IMR-90 (cell line): Measurements from ENCODE around the gene NOL4L.

Source experiments
- BHLHE40 ChIP-seq: fragments of 150-350 bp; IDR thresholded peaks from 2 replicates; pipeline ENCODE4 v1.6.1; 2016; ENCODE audit warnings: mild to moderate bottlenecking, low read depth, low read length
- CEBPB ChIP-seq: IDR thresholded peaks from 2 replicates; pipeline ENCODE4 v1.6.1; 2012; ENCODE audit warnings: low read depth, low read length, improper control_type of control experiment
- CHD1 ChIP-seq: IDR thresholded peaks from 2 replicates; pipeline ENCODE4 v1.6.1; 2012; ENCODE audit warnings: low read depth, low read length, improper control_type of control experiment
- CTCF ChIP-seq: conservative IDR thresholded peaks from 2 replicates; pipeline ENCODE4 v1.5.1; 2012; ENCODE audit warnings: mild to moderate bottlenecking, low read depth, low read length, improper control_type of control experiment
- ELK1 ChIP-seq: fragments of 150-350 bp; IDR thresholded peaks from 2 replicates; pipeline ENCODE4 v1.6.1; 2016; ENCODE audit warnings: low read depth, mild to moderate bottlenecking, low read length, moderate library complexity, borderline replicate concordance
- MAFK ChIP-seq: IDR thresholded peaks from 2 replicates; pipeline ENCODE4 v1.6.1; 2012; ENCODE audit warnings: low read depth, low read length, improper control_type of control experiment
- POLR2A ChIP-seq: IDR thresholded peaks from 2 replicates; pipeline ENCODE4 v1.6.1; 2012; ENCODE audit warnings: mild to moderate bottlenecking, low read depth, low read length
- RAD21 ChIP-seq: IDR thresholded peaks from 2 replicates; pipeline ENCODE4 v1.6.1; 2012; ENCODE audit warnings: low read length, improper control_type of control experiment
- RCOR1 ChIP-seq: IDR thresholded peaks from 2 replicates; pipeline ENCODE4 v1.6.1; 2012; ENCODE audit warnings: mild to moderate bottlenecking, low read length, improper control_type of control experiment; ENCODE audit not compliant: insufficient replicate concordance
- RFX5 ChIP-seq: IDR thresholded peaks from 2 replicates; pipeline ENCODE4 v1.8.0; 2012; ENCODE audit warnings: low read depth, mild to moderate bottlenecking, low read length, moderate library complexity
- SMC3 ChIP-seq: fragments of 150-350 bp; IDR thresholded peaks from 2 replicates; pipeline ENCODE4 v1.6.1; 2016; ENCODE audit warnings: low read depth, mild to moderate bottlenecking, antibody characterized with exemption, low read length, moderate library complexity
- USF2 ChIP-seq: fragments of 150-350 bp; IDR thresholded peaks from 2 replicates; pipeline ENCODE4 v1.6.1; 2017; ENCODE audit warnings: mild to moderate bottlenecking, antibody characterized with exemption, low read length, low read depth

DNA sequence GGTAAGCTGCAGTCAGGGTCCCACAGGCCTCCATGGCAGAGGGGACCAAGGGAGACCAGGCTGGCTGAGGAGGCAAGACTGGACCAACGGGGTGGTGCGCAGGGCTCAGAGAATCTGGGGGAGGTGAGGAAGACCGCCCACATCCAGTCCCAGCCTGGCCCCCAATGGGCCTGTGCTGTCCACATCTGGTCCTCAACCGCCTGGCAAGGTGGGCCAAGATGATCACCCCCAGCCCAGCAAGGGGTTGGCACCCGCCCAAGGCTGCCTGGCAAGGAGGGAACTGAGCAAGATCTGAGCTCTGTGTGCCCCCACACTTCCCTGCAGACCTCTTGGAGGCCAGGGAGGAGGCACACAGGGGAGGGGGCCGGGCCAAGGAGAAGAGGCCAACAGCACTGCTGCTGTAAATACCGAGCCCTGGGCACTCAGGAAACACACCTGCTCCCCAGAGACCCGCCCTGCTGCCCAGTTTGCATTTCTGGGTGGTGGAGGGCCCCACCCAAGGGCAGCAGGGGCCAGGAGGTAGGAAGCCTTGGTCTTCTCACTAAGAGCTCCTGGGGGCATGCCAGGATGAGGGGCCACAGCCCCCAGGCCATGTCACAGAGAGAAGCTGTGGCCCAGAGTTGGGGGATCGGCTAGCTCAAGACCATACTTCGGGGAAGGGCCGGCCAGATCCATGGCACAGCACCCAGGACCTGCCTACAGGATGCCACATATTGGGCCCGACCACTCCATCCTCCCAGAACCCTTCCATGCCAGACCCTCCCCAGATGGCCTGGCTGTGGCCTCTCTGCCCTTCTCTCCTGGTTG lies 117.4 kb downstream of the NOL4L start:
- TF ChIP-seq USF2, result no peak
- no peak for TF ChIP-seq CTCF
- TF ChIP-seq CEBPB, result no peak
- TF ChIP-seq POLR2A, result no peak
- TF ChIP-seq BHLHE40, result no peak
- TF ChIP-seq SMC3, result no peak
- no peak for TF ChIP-seq RAD21
- no peak for TF ChIP-seq MAFK
- TF ChIP-seq RCOR1, result no peak
- TF ChIP-seq CHD1, result no peak
- no peak for TF ChIP-seq ELK1
- TF ChIP-seq RFX5, result no peak
